Hippocampal formation (tissue), 2 donors: Measurements from ENCODE around the gene MKNK2.
"Not testable (repeated sequence)": the region's sequence is repeated elsewhere in the genome, so short reads cannot be mapped to it uniquely, and the experiment has no call there.

ENCODE experiments used
- DNase-seq, 2 donors: peaks; one replicate each; lab custom pipeline; 2025; lab: John Stamatoyannopoulos, UW

MKNK2 gene

GRCh38 chr19:1992759-1993260, 58.2 kb downstream of the MKNK2 start:
- no peak for DNase-seq

GRCh38 chr19:1991018-1991913, 59.8 kb downstream of the MKNK2 start:
- DNase-seq: no peak

GRCh38 chr19:1990230-1991017, 60.6 kb downstream of the MKNK2 start:
- DNase-seq: no peak

GRCh38 chr19:1989513-1990229, 61.4 kb downstream of the MKNK2 start:
- DNase-seq: no peak

- not testable (repeated sequence) for DNase-seq
Measured at GRCh38 chr19:1988464-1988863, 62.6 kb downstream of the MKNK2 start.
